Measurements from ENCODE around the gene TACR1.

Gene TACR1

DNA sequence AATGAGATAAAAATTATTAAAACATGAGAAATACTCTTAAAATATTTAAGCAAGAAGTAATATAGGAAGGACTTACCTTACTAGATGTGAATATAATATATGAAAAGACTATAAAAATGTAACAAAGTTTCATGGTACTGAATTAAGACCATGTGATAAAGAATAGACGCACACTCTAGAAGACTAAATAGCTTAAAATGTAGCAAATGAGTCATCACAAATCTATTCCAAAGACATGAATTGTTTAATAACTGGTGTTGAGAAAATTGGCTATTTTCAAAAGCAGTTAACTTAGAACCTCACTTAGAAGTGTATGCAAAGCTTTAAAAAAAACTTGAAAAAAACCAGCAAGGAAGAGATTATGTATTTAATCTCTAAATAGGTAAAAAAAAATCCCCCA lies 176.8 kb downstream of the TACR1 start:
- peak; percentile 21 for DNase-seq (ENCODE audit: low read depth, low spot score)

DNA sequence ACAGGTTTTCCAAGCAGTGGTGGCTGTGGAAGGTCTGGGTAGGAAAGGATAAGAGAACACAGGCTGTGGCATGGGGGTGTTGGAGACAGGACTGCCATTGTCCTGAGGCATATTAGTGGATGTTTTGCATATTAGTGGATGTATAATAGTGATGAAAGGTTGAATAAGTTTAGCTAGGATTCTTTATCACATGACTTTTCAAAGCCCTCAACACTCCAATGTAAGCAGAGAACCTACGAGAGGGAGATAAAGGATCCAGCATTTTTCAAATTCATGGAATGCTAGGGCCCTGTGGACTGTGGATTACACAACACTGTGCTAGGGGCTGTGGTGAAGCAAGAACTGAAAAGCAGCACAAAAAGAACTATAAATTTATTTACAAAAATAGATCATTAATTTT lies 177.6 kb downstream of the TACR1 start:
- DNase-seq (ENCODE audit: low read depth, low spot score), result peak; percentile 73

DNA sequence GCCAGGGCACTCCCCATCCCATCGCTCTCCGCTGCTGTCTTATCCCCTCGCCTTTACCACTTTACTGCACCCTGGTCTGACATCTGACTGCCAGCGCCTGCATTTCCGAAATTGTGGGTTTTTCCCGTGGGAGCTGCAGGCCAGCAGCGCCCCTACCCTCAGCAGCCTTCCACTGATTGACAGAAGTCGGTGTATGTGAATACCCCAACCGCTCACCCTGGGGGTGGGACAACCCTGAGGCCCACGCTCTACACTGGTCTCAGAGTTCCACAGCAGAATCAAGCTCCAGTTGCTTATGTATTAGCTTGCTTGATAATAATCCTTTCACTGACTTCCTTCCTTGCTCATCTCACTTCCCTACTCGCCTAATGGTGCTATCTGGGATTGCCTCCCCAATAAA lies 178.8 kb downstream of the TACR1 start:
- DNase-seq (ENCODE audit: low read depth, low spot score), result no peak

DNA sequence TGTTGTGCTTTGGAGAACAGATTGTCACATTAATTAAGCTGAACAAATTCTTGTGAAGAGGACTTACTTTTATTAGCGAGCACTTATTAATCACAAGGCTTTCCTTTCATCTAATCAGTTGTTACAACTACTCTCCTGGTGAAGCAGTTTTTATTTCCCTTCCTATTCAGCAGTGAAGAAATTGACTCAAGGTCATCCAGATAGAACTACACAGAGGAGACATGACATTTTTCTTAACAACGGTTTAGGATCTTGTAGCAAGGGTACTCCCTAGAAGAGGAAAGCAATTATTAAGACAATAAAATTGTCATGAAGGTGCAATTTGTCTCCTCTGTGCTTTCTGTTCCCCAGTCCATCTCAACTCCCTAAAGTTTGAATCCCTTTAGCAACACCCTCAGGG lies 179.5 kb downstream of the TACR1 start:
- no peak for DNase-seq (ENCODE audit: low read depth, low spot score)

DNA sequence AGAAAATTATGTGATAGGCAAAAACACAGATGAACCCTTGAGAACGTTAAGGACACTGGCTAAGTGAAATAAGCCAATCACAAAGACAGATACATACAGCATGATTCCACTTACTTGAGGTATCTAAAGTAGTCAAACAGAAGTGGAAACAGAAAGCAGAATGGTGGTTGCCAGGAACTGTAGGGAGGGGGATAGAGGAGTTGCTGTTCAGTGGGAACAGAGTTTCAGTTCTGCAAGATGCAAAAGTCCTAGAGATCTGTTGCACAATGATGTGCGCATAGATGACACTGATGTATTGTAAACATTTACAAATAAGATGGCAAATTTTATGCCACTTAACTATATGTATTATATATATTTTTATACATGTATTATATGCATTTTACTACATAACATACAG lies 181.2 kb downstream of the TACR1 start:
- no peak for DNase-seq (ENCODE audit: low read depth, low spot score)

DNA sequence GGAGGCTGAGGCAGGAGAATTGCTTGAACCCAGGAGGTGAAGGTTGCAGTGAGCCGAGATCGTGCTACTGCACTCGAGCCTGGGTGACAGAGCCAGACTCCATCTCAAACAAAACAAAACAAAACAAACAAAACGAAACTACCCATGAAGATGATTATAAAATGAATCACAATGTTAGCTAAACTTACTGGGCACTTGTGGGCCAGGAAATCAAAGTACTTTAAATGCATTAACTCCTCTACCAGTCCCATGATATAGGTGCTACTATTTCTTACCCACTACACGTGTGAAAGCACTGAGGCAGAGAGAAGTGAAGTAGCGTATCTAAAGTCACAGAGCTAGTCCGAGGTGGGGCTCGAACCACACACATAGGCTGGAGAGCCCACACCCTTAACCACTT lies 187.2 kb downstream of the TACR1 start:
- DNase-seq (ENCODE audit: low read depth, low spot score), result no peak

DNA sequence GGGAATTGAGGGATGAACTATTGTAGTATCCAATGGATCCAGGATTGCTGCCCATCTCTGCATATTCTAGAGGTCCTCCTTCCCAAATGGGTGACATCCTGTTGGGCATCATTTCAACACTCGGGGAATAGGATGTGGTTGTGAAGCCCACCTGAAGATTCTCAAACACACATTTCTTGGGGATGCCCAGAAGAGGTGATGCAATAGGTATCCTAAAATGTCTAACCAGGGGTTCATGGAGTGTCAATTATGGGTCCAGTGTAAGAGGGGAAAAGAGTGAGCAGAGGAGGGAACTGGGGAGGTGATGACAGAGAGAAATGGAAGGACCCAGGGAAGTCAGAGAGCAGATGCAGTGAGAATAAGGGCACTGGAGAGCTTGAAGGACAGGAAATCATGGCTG lies 188.7 kb downstream of the TACR1 start:
- DNase-seq (ENCODE audit: low read depth, low spot score), result no peak

DNA sequence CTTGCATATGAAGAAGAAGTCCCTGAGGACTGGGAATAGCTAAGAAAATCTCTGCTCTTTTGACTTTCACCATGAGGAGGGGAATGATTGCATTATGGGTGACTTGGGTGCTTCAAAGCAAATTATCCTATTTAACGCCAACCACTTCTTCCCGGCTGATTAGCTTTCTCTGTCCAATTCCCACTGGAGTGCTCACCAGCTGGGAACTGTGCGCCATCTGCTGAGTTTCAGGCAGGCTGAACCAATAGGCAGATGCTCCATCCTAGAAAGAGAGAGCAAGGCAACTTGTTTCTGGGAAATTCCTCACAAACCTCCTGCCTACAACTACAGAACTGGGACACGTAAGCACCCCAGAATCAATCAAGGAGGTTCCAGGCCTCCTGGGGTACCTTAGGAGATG lies 191.5 kb downstream of the TACR1 start:
- no peak for DNase-seq (ENCODE audit: low read depth, low spot score)

DNA sequence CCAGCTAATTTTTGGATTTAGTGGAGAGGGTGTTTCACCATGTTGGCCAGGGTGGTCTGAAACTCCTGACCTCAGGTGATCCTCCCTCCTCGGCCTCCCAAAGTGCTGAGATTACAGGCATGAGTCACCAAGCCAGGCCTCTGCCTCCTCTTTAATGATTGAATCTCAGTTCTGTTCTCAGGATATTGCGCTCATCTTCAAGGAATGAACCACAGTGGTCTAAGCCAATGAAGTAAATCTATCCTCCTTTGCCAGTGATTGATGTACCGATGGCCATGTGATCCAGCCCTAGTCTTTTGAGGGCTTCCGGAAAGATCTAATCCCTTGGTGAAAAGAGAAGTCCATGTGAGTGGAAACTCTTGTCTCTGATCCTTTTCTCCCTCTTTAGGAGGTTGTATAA lies 192.3 kb downstream of the TACR1 start:
- no peak for DNase-seq (ENCODE audit: low read depth, low spot score)

DNA sequence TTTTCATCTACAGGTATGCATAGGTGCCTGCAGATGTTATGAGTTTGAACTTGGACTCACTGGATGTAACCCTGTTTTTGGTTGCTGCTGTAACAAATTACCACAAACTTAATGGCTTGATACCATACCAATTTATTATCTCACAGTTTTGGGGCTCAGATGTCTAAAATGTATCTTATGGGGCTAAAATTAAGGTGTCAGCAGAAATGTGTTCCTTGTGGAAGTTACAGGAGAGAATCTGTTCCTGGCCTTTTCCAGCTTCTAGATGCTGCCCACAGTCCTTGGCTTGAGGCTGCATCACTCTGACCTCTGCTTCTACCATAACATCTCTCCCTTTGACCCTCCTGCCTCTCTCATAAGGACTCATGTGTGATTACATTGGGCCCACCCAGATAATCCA lies 193.3 kb downstream of the TACR1 start:
- no peak for DNase-seq (ENCODE audit: low read depth, low spot score)

DNA sequence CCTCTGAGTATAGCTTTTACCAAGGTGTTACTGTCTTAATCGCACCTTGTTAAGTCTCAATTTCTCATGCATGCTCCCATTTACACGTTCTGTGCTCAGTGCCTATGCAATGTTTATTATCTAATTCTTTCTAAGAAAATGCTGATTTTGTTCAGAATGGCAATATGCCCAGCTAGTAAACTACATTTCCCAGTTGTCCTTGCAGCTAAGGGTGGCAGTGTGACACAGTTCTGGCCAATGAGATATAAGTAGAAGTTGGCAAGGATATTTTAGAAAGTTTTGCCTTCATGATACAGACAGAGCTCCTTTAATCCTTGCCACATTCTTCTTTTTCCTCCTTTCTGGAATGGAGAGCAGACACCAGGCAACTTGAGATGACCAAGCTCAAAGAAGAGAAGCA lies 195.5 kb downstream of the TACR1 start:
- no peak for DNase-seq (ENCODE audit: low read depth, low spot score)

DNA sequence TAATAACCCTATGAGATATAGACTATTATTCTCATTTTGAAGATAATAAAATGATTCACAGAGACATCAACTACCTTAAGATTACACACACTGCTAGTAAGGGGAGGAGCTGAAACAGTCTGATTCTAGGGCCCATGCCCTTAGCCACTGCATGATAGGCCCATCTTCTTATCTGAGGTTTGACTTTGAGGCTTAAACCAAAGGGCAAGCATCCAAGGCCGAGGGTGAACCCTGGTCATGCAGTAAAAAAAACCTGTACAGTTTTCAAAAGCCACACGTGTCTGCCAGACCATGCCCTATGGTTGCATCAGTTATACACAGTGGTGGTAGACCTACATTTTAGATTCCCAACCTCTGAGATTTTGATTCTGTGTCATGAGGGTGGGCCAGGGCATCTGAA lies 196.0 kb downstream of the TACR1 start:
- DNase-seq (ENCODE audit: low read depth, low spot score), result no peak

DNA sequence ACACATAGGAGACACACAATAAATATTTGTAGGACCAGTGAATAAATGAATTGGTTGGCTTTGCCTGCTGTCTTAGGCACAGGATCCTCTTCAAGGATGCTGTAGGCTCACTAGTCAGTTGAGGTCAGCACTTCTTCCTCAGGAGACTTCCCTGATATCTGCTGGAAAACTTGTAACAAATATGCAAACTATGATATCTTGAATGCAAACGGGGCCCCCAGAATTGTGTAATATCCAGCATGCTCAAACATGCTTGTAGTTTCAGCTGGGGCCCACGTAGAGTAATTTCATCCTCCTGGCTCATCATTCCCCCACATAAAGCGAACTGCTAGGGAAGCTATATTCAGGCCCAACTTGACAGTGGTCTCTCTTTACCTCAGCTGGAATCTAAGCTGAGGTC lies 197.3 kb downstream of the TACR1 start:
- no peak for DNase-seq (ENCODE audit: low read depth, low spot score)

DNA sequence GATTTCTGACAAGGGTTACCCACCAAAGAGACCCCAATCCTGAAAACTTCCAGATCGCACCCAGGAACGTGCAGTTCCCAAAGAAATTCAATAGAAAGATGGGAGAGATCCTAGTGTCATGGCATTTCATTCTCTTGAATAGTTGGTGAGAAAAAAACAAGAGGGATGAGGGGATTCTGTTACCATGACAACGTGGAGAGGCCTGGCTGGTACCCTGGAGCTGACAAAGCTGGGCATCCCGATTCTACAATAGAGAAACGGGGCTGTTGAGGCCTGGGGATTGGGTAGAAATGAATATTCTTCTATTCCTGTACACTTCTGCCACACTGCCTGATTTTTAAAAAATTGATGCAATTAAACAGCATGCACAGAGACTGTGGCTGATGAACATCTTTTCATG lies 199.9 kb downstream of the TACR1 start:
- no peak for DNase-seq (ENCODE audit: low read depth, low spot score)
